PC-3 (cell line): ENCODE data around the gene CENPF. TPM values are rescaled to one million over a fixed set of nuclear protein-coding genes. Genes with fewer than 3 reads are reported as not detected.
"Not testable (repeated sequence)": the region's sequence is repeated elsewhere in the genome, so short reads cannot be mapped to it uniquely, and the experiment has no call there.

Experiments used
- ATAC-seq: fragments of 200-7000 bp; cut with Tn5 transposase; 2 replicates; pipeline ENCODE4 v1.9.1; 2020; ENCODE audit warnings: mild to moderate bottlenecking, moderate library complexity
- BruUV-seq: library from RNA; stranded (reverse); fragments of 400-500 nt; replicated peaks from 2 replicates; lab custom pipeline; 2021; lab: Mats Ljungman, UMichigan
- CTCF ChIA-PET: fragments of 300-600 bp; sonication (Branson Sonifier 250); formaldehyde crosslinking; loops from one replicate; lab custom pipeline; 2022; ENCODE audit warnings: antibody characterized with exemption; lab: Charles Lee
- POLR2A ChIA-PET: fragments of 300-600 bp; sonication (Branson Sonifier 250); formaldehyde crosslinking; loops from one replicate; lab custom pipeline; 2022; ENCODE audit warnings: antibody characterized with exemption; ENCODE audit not compliant: unreplicated experiment; lab: Charles Lee
- DNase-seq: peaks from one replicate; pipeline ENCODE4 v3.0.0-alpha.2; 2015
- H2AFZ ChIP-seq: fragments of 300-600 bp; sonication (generic); 2 replicates; pipeline ENCODE4 v1.6.0; 2016; ENCODE audit warnings: antibody characterized with exemption, low read length
- H3F3A ChIP-seq: fragments of 300-600 bp; sonication (generic); one replicate; pipeline ENCODE4 v1.6.0; 2017; ENCODE audit warnings: antibody characterized with exemption, low read length, control low read depth, mild to moderate bottlenecking; ENCODE audit not compliant: unreplicated experiment
- H3K27ac ChIP-seq: fragments of 300-600 bp; sonication (generic); 2 replicates; pipeline ENCODE4 v1.5.1; 2016; ENCODE audit warnings: mild to moderate bottlenecking, low read length
- H3K27me3 ChIP-seq: fragments of 300-600 bp; sonication (generic); 2 replicates; pipeline ENCODE4 v1.6.1; 2016; ENCODE audit warnings: low read length, mixed read lengths
- H3K36me3 ChIP-seq: fragments of 300-600 bp; sonication (generic); 2 replicates; pipeline ENCODE4 v1.6.1; 2016; ENCODE audit warnings: low read depth, mixed run types, low read length, mixed read lengths
- H3K4me1 ChIP-seq: fragments of 300-600 bp; sonication (generic); 2 replicates; pipeline ENCODE4 v1.5.1; 2016; ENCODE audit warnings: low read length; ENCODE audit not compliant: insufficient read depth
- H3K4me2 ChIP-seq: fragments of 300-600 bp; sonication (generic); 2 replicates; pipeline ENCODE4 v1.6.0; 2016; ENCODE audit warnings: low read length
- H3K4me3 ChIP-seq: fragments of 300-600 bp; sonication (generic); 2 replicates; pipeline ENCODE4 v1.5.1; 2016; ENCODE audit warnings: mild to moderate bottlenecking, low read length, mixed read lengths
- H3K79me2 ChIP-seq: fragments of 300-600 bp; sonication (generic); 2 replicates; pipeline ENCODE4 v1.6.1; 2017; ENCODE audit warnings: low read length, mixed read lengths
- H3K9ac ChIP-seq: fragments of 300-600 bp; sonication (generic); 2 replicates; pipeline ENCODE4 v1.6.0; 2016; ENCODE audit warnings: mild to moderate bottlenecking, low read length
- H3K9me2 ChIP-seq: fragments of 300-600 bp; sonication (generic); replicated peaks from 2 replicates; pipeline ENCODE4 v1.6.1; 2016; ENCODE audit warnings: mixed run types, low read length, mixed read lengths
- H3K9me3 ChIP-seq: fragments of 300-600 bp; sonication (generic); 2 replicates; pipeline ENCODE4 v1.6.1; 2016; ENCODE audit warnings: low read length, mixed read lengths
- H4K20me1 ChIP-seq: fragments of 300-600 bp; sonication (generic); 2 replicates; pipeline ENCODE4 v1.6.1; 2016; ENCODE audit warnings: low read length, mixed read lengths
- EZH2 ChIP-seq: fragments of 300-600 bp; sonication (generic); IDR thresholded peaks from one replicate; pipeline ENCODE4 v1.6.1; 2017; ENCODE audit warnings: antibody characterized with exemption, mild to moderate bottlenecking, low read length; ENCODE audit not compliant: unreplicated experiment
- EZH2phosphoT487 ChIP-seq: fragments of 300-600 bp; sonication (generic); IDR thresholded peaks from 2 replicates; pipeline ENCODE4 v1.6.1; 2018; ENCODE audit warnings: mild to moderate bottlenecking, antibody characterized with exemption, low read length, borderline replicate concordance
- intact Hi-C: fragments of 100-400 bp; cut with micrococcal nuclease; formaldehyde crosslinking; loops from 2 replicates; pipeline ENCODE4 v1.9.0; 2023
- total RNA-seq: library from RNA; depleted of rRNA; stranded (reverse); fragments of >200 nt; gene quantifications from 2 replicates; pipeline ENCODE4 v1.2.3, GENCODE V29; 2014
- TF ChIP-seq, protein P1 (sequence below): fragments of 300-600 bp; sonication (generic); conservative IDR thresholded peaks from 2 replicates; pipeline ENCODE4 v1.5.1; 2017; ENCODE audit warnings: antibody characterized with exemption, low read depth, mild to moderate bottlenecking, low read length

The CENPF gene
- total RNA-seq, 1 experiment from 2014 or later: 92.6 TPM

DNA sequence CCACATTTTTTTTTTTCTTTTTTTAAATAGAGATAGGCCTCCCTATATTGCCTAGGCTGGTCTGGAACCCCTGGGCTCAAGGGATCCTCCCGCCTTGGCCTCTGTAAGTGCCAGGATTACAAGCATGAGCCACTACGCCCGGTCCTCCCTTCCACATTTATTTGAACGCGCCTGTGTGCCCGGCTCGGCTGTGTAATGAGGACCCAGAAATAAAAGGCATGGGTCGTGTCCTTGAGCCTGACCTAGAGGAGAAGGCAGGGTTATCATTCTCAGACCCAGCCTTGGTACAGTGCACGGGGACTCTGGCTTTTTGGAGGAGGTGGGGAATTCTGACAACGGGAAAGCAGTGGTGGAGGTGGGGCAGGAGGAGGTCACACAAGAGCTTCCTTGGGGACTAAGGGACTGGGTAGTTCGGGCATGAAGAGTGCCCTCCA is 841 bp downstream of the CENPF start:
- POLR2A ChIA-PET: no interaction called here
- H3K9ac ChIP-seq: peak overlapping the region; percentile 85
- no peaks in the 10 kb centered on the region for H3K9me2 ChIP-seq
- TF ChIP-seq EZH2 (no peak), EZH2phosphoT487 (no peak)
- TF ChIP-seq, protein P1, sequence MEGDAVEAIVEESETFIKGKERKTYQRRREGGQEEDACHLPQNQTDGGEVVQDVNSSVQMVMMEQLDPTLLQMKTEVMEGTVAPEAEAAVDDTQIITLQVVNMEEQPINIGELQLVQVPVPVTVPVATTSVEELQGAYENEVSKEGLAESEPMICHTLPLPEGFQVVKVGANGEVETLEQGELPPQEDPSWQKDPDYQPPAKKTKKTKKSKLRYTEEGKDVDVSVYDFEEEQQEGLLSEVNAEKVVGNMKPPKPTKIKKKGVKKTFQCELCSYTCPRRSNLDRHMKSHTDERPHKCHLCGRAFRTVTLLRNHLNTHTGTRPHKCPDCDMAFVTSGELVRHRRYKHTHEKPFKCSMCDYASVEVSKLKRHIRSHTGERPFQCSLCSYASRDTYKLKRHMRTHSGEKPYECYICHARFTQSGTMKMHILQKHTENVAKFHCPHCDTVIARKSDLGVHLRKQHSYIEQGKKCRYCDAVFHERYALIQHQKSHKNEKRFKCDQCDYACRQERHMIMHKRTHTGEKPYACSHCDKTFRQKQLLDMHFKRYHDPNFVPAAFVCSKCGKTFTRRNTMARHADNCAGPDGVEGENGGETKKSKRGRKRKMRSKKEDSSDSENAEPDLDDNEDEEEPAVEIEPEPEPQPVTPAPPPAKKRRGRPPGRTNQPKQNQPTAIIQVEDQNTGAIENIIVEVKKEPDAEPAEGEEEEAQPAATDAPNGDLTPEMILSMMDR: no peak
- peak overlapping the region; percentile 91 for H2AFZ ChIP-seq
- CTCF ChIA-PET: no interaction called here
- no peaks in the 10 kb centered on the region for H3F3A ChIP-seq
- H3K4me3 ChIP-seq: peak overlapping the region; percentile 93
- peak overlapping the region; percentile 93 for H3K4me2 ChIP-seq
- peak overlapping the region; percentile 64 for H3K27ac ChIP-seq
- DNase-seq: no peak
- no peaks in the 10 kb centered on the region for H3K36me3 ChIP-seq
- H3K79me2 ChIP-seq: peaks cover 53% of the 10 kb centered on the region
- H4K20me1 ChIP-seq: 0 out of 2 replicates have a peak, but pooled peaks cover 5% of the 10 kb centered on the region
- H3K4me1 ChIP-seq: peaks cover 16% of the 10 kb centered on the region
- H3K9me3 ChIP-seq: no peaks in the 10 kb centered on the region
- no TSS peak for BruUV-seq
- no peaks in the 10 kb centered on the region for H3K27me3 ChIP-seq
- intact Hi-C loops: loop anchor here (1.0 kb wide), 1 partner anchor 8 kb away; no protein-coding TSS in a partner anchor
- peak; percentile 20 for ATAC-seq

- peak overlapping the region; percentile 93 for H3K4me2 ChIP-seq
- H3K79me2 ChIP-seq: peaks cover 59% of the 10 kb centered on the region
- peak overlapping the region; percentile 85 for H3K9ac ChIP-seq
- H3K9me3 ChIP-seq: no peaks in the 10 kb centered on the region
- POLR2A ChIA-PET: interaction anchor here (0.5 to 0.6 kb wide), 2 partner anchors 54 to 906 kb away, joined by 3 to 5 read pairs; no protein-coding TSS in a partner anchor
- no peak overlapping the region for H3K27ac ChIP-seq
- H3K9me2 ChIP-seq: no peaks in the 10 kb centered on the region
- peak overlapping the region; percentile 93 for H3K4me3 ChIP-seq
- no peaks in the 10 kb centered on the region for H3K27me3 ChIP-seq
- intact Hi-C loops: loop anchor here (1.0 kb wide), 1 partner anchor 8 kb away; no protein-coding TSS in a partner anchor
- H4K20me1 ChIP-seq: 0 out of 2 replicates have a peak, but pooled peaks cover 9% of the 10 kb centered on the region
- H3K36me3 ChIP-seq: peaks cover 6% of the 10 kb centered on the region
- BruUV-seq: no TSS peak
- no peaks in the 10 kb centered on the region for H3F3A ChIP-seq
- CTCF ChIA-PET: no interaction called here
- ATAC-seq (0 out of 2 replicates have a peak, but pooled peaks have one; percentile 3), DNase-seq (peak; percentile 61)
- H3K4me1 ChIP-seq: peaks cover 16% of the 10 kb centered on the region
- no peak for TF ChIP-seq EZH2phosphoT487
- no peak for TF ChIP-seq EZH2
- TF ChIP-seq, protein P1: no peak
- H2AFZ ChIP-seq: peak overlapping the region; percentile 91; the same call in 1 of the 2 replicates
These were observed 1.5 kb downstream of the CENPF start for GRCh38 chr1:214604523-214604922.

DNA sequence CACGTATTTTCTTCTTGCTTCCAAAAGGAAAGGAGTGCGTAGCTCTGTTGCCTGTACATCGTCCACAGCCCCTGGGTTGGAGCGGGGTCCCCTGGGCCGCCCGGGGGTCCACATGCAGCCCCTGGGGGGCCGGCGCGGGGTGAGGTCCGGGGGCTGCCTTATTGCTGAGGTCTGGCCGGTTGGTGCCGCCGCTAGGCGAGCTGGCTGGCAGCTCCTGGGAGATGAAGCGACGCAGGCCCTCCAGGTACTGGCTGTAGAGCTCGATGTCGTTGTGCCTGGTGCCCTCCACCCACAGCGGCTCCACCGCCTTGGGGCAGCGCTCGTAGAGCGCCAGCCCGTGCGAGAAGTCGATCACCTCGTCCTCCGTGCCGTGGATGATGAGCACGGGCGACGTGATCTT is 2.5 kb downstream of the CENPF start:
- Histone ChIP-seq H4K20me1 (0 out of 2 replicates have a peak, but pooled peaks cover 15% of the 10 kb centered on the region), H3K79me2 (peaks cover 69% of the 10 kb centered on the region), H3K4me1 (peaks cover 16% of the 10 kb centered on the region)
- BruUV-seq, H3K4me2 ChIP-seq, H3K9ac ChIP-seq, intact Hi-C loops, H3K27ac ChIP-seq, DNase-seq, H2AFZ ChIP-seq, ATAC-seq, H3K27me3 ChIP-seq, H3K4me3 ChIP-seq, H3K36me3 ChIP-seq, POLR2A ChIA-PET, H3K9me3 ChIP-seq, CTCF ChIA-PET, H3K9me2 ChIP-seq, H3F3A ChIP-seq: not testable (repeated sequence)

- H3K9me3 ChIP-seq, H3K9me2 ChIP-seq, POLR2A ChIA-PET, CTCF ChIA-PET, DNase-seq, H3K27me3 ChIP-seq, H3K4me2 ChIP-seq, H3K27ac ChIP-seq, H3K4me3 ChIP-seq, H3F3A ChIP-seq, BruUV-seq, H3K9ac ChIP-seq, ATAC-seq, intact Hi-C loops, H2AFZ ChIP-seq, H3K36me3 ChIP-seq: not testable (repeated sequence)
- Histone ChIP-seq H3K4me1 (peaks cover 16% of the 10 kb centered on the region), H4K20me1 (peaks cover 22% of the 10 kb centered on the region; the same call in 1 of the 2 replicates), H3K79me2 (peaks cover 76% of the 10 kb centered on the region)
These were observed 3.2 kb downstream of the CENPF start for GRCh38 chr1:214605933-214606925.
